ENCODE data around the gene ATF5. TPM values are rescaled to one million over a fixed set of nuclear protein-coding genes. Genes with fewer than 3 reads are reported as not detected.

The ATF5 gene
- total RNA-seq = 100 to 1,000 TPM in 2 of 8 experiments, 10 to 100 TPM in 6; 16.7 to 141 (median 52.8) TPM

DNA sequence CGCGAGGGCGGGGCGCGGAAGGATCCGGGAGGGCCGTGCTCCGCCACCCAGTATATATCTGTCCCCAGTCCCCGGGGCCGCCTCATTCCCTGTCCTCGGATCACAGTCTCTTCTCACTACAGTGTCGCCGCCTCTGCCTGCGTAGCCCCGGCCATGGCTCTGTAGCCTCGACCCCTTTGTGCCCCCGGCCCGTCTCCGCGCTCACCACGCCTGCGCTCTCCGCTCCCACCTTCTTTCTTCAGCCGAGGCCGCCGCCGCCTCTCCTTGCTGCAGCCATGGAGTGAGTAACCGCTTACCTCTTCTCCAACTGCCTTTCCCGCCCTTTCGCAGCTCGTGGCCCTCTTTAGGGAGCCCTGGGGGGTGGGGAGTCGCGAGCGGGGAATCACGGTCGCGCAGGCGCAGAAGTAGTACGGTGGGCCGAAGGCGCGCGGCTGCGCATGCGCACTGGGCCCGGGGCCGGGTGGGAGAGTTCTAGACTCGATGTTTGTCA, at the start of gene ATF5, which contains the start of gene NUP62:
ATF5 (plus strand) TSS at position 85 of the 490 bp plus-strand sequence. CDS start 1,646 bp downstream, outside the sequence.
NUP62 (minus strand) TSS at position 384 of the 490 bp plus-strand sequence. CDS start 19,697 bp downstream, outside the sequence.
- peak; percentile 36 to 60 (median 46) for ATAC-seq (replicated peaks in 6 of 8)
- 0% methylated on average over 2 to 8 of the region's 48 CpGs; no CpG with 5 or more reads in 6 of the 10 experiments for WGBS, 10 experiments
- in situ Hi-C loops (cut with MboI; ENCODE audit: low pct_unique_long_range_greater_than_20kb in 2 of 9, low sequenced_read_pairs in 9 of 9, unreplicated experiment in 9 of 9) = loop anchor here in 2 of 9 experiments (25.0 kb wide), 1 partner anchor 208 kb away; no protein-coding TSS in a partner anchor
- H3K4me1 ChIP-seq (replicated peaks in 1 of 2) = peaks cover 26 to 32% of the 10 kb centered on the region in 2 donors
- H3K27ac ChIP-seq = peak within 1 kb of the TSS; percentile 97 to 98
- H3K4me3 ChIP-seq = peak within 1 kb of the TSS; percentile 73 to 98 (median 80)

DNA sequence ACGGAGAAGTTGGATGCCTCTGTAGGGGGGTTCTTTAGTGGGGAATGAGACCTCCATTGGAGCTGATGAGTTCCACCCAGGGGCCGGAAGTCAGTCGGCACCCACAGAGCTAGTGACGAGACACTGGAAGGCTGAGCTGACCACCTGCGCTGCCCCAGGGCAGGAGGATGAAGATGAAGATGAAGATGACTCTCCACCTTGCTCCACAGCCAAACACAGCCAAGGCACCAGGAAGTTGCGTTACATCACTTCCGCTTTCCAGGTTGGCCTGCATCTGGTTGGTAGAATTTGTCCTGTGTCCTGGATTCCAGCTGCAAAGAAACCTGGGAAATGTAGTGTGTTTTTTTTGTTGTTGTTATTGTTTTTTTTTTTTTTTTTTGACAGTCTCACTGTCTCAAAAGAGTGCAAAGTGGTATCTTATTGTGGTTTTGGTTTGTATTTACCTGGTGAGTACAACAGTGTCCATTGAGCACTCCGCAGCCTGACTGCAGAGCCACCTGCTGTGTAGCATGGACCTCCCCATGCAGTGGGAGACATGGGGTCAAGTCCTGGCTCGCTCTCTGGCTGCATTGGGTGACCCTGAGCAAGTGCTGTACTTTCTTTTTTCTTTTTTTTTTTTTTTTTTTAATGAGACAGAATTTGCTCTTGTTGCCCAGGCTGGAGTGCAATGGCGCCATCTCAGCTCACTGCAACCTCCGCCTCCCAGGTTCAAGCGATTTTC, 49.6 kb upstream of the ATF5 start:
- in situ Hi-C loops (cut with MboI; ENCODE audit: low pct_unique_long_range_greater_than_20kb in 2 of 9, low sequenced_read_pairs in 9 of 9, unreplicated experiment in 9 of 9) = no loop called here
- 83 to 100% (median 96%) methylated on average over 2 to 9 of the region's 12 CpGs; no CpG with 5 or more reads in 1 of the 10 experiments for WGBS, 10 experiments
- H3K4me3 ChIP-seq = peak overlapping the region in 1 of 5 donors; percentile 96
- H3K27ac ChIP-seq = no peak overlapping the region
- no peak for ATAC-seq (replicated peaks in 6 of 8)
- H3K4me1 ChIP-seq (replicated peaks in 1 of 2) = peaks cover 4 to 9% of the 10 kb centered on the region in 2 donors

- Histone ChIP-seq H3K4me1 (replicated peaks in 1 of 2) (peaks cover 4 to 8% of the 10 kb centered on the region in 2 donors), H3K27ac (no peak overlapping the region), H3K4me3 (no peak overlapping the region)
- in situ Hi-C loops (cut with MboI; ENCODE audit: low pct_unique_long_range_greater_than_20kb in 2 of 9, low sequenced_read_pairs in 9 of 9, unreplicated experiment in 9 of 9) = no loop called here
- 94 to 100% (median 100%) methylated on average over 1 to 3 of the region's 10 CpGs; no CpG with 5 or more reads in 6 of the 10 experiments for WGBS, 10 experiments
- no peak for ATAC-seq (replicated peaks in 6 of 8)
Measured at GRCh38 chr19:49880162-49880869, 48.7 kb upstream of the ATF5 start.

DNA sequence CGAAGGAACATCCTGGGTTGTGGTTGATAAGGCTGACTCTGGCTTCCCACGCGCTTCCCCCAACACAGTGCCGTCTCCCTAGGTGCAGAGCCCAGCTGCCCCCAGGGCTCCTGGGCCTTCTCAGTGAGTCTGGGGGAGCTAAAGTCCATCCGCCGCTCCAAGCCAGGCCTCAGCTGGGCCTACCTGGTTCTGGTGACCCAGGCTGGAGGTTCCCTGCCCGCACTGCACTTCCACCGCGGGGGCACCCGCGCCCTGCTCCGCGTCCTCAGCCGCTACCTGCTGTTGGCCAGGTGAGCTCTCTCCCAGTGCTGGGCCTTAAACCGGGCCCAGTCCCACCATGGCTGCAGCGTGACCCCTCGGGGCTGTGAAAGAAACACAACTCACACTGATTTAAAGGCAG, 47.8 kb upstream of the ATF5 start:
- Histone ChIP-seq H3K4me3 (no peak overlapping the region), H3K4me1 (replicated peaks in 1 of 2) (peaks cover 0 to 5% of the 10 kb centered on the region in 2 donors), H3K27ac (no peak overlapping the region)
- 95% methylated on average over 13 of the region's 17 CpGs; no CpG with 5 or more reads in 9 of the 10 experiments for WGBS, 10 experiments
- ATAC-seq (replicated peaks in 6 of 8) = no peak
- in situ Hi-C loops (cut with MboI; ENCODE audit: low pct_unique_long_range_greater_than_20kb in 2 of 9, low sequenced_read_pairs in 9 of 9, unreplicated experiment in 9 of 9) = no loop called here

- no peak overlapping the region for H3K4me3 ChIP-seq
- no peak for ATAC-seq (replicated peaks in 6 of 8)
- in situ Hi-C loops (cut with MboI; ENCODE audit: low pct_unique_long_range_greater_than_20kb in 2 of 9, low sequenced_read_pairs in 9 of 9, unreplicated experiment in 9 of 9) = no loop called here
- no peak overlapping the region for H3K27ac ChIP-seq
- peaks cover 0 to 5% of the 10 kb centered on the region in 2 donors for H3K4me1 ChIP-seq (replicated peaks in 1 of 2)
- WGBS, 10 experiments = 60 to 100% (median 89%) methylated on average over 1 to 9 of the region's 31 CpGs; no CpG with 5 or more reads in 2 of the 10 experiments
Measured at GRCh38 chr19:49881672-49882394, 47.2 kb upstream of the ATF5 start.

DNA sequence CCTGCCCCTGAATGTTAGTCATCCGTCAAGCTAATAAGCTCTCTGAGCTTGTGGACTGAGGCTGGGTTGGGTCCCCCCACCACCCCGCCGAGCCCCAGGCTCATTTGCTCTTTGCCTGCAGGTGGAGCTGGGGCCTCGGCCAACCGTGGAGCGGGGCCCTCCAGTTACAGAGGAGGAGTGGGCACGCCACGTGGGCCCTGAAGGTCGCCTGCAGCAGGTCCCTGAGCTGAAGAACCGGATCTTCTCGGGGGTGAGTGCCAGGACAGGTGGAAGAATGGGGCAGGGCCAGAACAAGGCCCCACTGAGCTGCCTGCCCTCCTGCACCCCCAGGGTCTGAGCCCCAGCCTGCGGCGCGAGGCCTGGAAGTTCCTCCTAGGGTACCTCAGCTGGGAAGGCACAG, 46.4 kb upstream of the ATF5 start:
- no peak for ATAC-seq (replicated peaks in 6 of 8)
- H3K4me1 ChIP-seq (replicated peaks in 1 of 2) = peaks cover 0 to 5% of the 10 kb centered on the region in 2 donors
- H3K27ac ChIP-seq = no peak overlapping the region
- no peak overlapping the region for H3K4me3 ChIP-seq
- WGBS, 10 experiments = 87 to 100% (median 95%) methylated on average over 1 to 6 of the region's 14 CpGs; no CpG with 5 or more reads in 4 of the 10 experiments
- in situ Hi-C loops (cut with MboI; ENCODE audit: low pct_unique_long_range_greater_than_20kb in 2 of 9, low sequenced_read_pairs in 9 of 9, unreplicated experiment in 9 of 9) = no loop called here

GRCh38 chr19:49883094-49883493, 45.9 kb upstream of the ATF5 start:
- H3K4me1 ChIP-seq (replicated peaks in 1 of 2) = peaks cover 0 to 5% of the 10 kb centered on the region in 2 donors
- H3K27ac ChIP-seq = no peak overlapping the region
- H3K4me3 ChIP-seq = no peak overlapping the region
- no peak for ATAC-seq (replicated peaks in 6 of 8)
- in situ Hi-C loops (cut with MboI; ENCODE audit: low pct_unique_long_range_greater_than_20kb in 2 of 9, low sequenced_read_pairs in 9 of 9, unreplicated experiment in 9 of 9) = no loop called here
- 72 to 100% (median 87%) methylated on average over 1 to 5 of the region's 5 CpGs; no CpG with 5 or more reads in 2 of the 10 experiments for WGBS, 10 experiments

GRCh38 chr19:49884109-49884508, 44.9 kb upstream of the ATF5 start:
- Histone ChIP-seq H3K27ac (no peak overlapping the region), H3K4me3 (no peak overlapping the region), H3K4me1 (replicated peaks in 1 of 2) (no peaks in the 10 kb centered on the region)
- ATAC-seq (replicated peaks in 6 of 8) = no peak
- in situ Hi-C loops (cut with MboI; ENCODE audit: low pct_unique_long_range_greater_than_20kb in 2 of 9, low sequenced_read_pairs in 9 of 9, unreplicated experiment in 9 of 9) = no loop called here
- WGBS, 10 experiments = 67 to 100% (median 99%) methylated on average over 1 to 14 of the region's 18 CpGs; no CpG with 5 or more reads in 6 of the 10 experiments

DNA sequence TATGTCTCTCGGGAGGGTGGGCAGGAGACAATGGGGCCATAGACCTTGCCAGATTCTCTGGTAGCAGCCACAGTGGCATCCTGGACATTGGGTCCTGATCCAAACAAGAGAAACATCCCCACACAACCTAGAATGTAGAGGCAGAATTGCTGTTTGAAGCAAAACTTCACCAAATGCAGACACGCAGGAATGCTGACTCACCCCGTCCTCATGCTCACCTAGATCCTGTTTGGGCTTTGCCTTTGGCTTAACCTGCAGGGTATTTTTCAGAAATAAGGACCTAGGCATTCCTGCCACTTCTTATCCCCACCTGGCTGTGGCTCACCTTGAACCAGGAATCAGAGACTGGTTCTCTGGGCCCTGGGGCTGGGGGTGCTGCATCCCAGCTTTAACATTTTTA, 44.2 kb upstream of the ATF5 start:
- H3K4me1 ChIP-seq (replicated peaks in 1 of 2) = no peaks in the 10 kb centered on the region
- no peak for ATAC-seq (replicated peaks in 6 of 8)
- no peak overlapping the region for H3K27ac ChIP-seq
- 81 to 93% (median 88%) methylated on average over 1 to 3 of the region's 3 CpGs; no CpG with 5 or more reads in 6 of the 10 experiments for WGBS, 10 experiments
- H3K4me3 ChIP-seq = no peak overlapping the region
- in situ Hi-C loops (cut with MboI; ENCODE audit: low pct_unique_long_range_greater_than_20kb in 2 of 9, low sequenced_read_pairs in 9 of 9, unreplicated experiment in 9 of 9) = no loop called here

GRCh38 chr19:49887037-49887664, 41.9 kb upstream of the ATF5 start:
- in situ Hi-C loops (cut with MboI; ENCODE audit: low pct_unique_long_range_greater_than_20kb in 2 of 9, low sequenced_read_pairs in 9 of 9, unreplicated experiment in 9 of 9) = no loop called here
- no peak for ATAC-seq (replicated peaks in 6 of 8)
- Histone ChIP-seq H3K27ac (no peak overlapping the region), H3K4me3 (no peak overlapping the region), H3K4me1 (replicated peaks in 1 of 2) (peaks cover 9 to 12% of the 10 kb centered on the region in 2 donors)
- 88 to 96% (median 93%) methylated on average over 3 to 10 of the region's 23 CpGs; no CpG with 5 or more reads in 6 of the 10 experiments for WGBS, 10 experiments

DNA sequence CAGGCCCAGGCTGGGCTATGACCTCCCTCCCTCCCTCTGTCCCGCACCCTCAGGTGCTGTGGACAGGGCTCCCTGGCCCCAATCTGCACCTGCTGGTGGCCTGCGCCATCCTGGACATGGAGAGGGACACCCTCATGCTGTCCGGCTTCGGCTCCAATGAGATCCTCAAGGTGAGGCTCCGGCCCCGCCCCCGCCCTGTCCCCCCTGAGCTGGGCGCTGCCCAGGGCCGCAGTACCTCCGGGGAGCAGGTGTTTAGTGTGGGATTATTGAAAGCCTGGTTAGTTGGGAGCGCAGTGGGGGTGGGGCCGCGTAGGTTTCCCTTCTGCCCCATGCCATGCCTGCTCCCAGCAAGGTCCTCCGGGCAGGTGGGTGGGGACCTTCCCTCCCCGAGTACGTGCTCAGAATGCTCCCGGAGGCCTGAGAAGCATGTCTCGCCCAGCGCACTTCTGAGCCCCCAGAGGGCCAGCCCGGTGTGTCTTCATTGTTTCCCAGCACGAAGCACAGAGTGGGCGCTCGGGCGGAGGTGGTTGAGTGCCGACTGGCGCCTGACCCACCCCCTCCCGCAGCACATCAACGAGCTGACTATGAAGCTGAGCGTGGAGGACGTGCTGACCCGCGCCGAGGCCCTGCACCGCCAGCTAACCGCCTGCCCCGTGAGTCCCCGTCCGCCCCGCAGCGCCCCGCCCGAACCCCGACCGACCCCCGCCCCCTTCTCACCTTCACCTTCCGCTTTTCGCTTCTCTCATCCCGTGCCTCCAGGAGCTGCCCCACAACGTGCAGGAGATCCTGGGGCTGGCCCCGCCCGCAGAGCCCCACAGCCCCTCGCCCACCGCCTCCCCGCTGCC, 41.1 kb upstream of the ATF5 start:
- no peak overlapping the region for H3K27ac ChIP-seq
- ATAC-seq (replicated peaks in 6 of 8) = no peak
- no peak overlapping the region for H3K4me3 ChIP-seq
- peaks cover 9 to 12% of the 10 kb centered on the region in 2 donors for H3K4me1 ChIP-seq (replicated peaks in 1 of 2)
- 83 to 100% methylated on average over 1 to 6 of the region's 54 CpGs; no CpG with 5 or more reads in 8 of the 10 experiments for WGBS, 10 experiments
- in situ Hi-C loops (cut with MboI; ENCODE audit: low pct_unique_long_range_greater_than_20kb in 2 of 9, low sequenced_read_pairs in 9 of 9, unreplicated experiment in 9 of 9) = no loop called here

GRCh38 chr19:49888510-49888824, 40.5 kb upstream of the ATF5 start:
- in situ Hi-C loops (cut with MboI; ENCODE audit: low pct_unique_long_range_greater_than_20kb in 2 of 9, low sequenced_read_pairs in 9 of 9, unreplicated experiment in 9 of 9) = no loop called here
- no peak for ATAC-seq (replicated peaks in 6 of 8)
- Histone ChIP-seq H3K4me1 (replicated peaks in 1 of 2) (peaks cover 9 to 12% of the 10 kb centered on the region in 2 donors), H3K4me3 (no peak overlapping the region), H3K27ac (no peak overlapping the region)
- WGBS, 10 experiments = no CpG with 5 or more reads among the region's 18 CpGs

Measured in motor neuron (in vitro differentiated cells).